Measurements from ENCODE around the gene PI4K2A. TPM values are rescaled to one million over a fixed set of nuclear protein-coding genes. Genes with fewer than 3 reads are reported as not detected.
A peak's percentile ranks its signal among the peaks of the same experiment; 100 is the strongest.
"Not testable (repeated sequence)": the region's sequence is repeated elsewhere in the genome, so short reads cannot be mapped to it uniquely, and the experiment has no call there.

Gene PI4K2A
- total RNA-seq, 1 experiment from 2014 or later = 13.0 TPM

- intact Hi-C loops (cut with micrococcal nuclease; ENCODE audit: unreplicated experiment) = loop anchor here (1.0 to 5.0 kb wide), 2 partner anchors 40 to 54 kb away; no protein-coding TSS in a partner anchor
- no peaks in the 10 kb centered on the region for H3K9me3 Mint-ChIP-seq (ENCODE audit: low read depth, unreplicated experiment)
- H3K27me3 Mint-ChIP-seq (ENCODE audit: unreplicated experiment) = no peaks in the 10 kb centered on the region
- no peak overlapping the region for H3K4me3 Mint-ChIP-seq (ENCODE audit: low read depth, unreplicated experiment)
- no peak overlapping the region for H3K27ac Mint-ChIP-seq (ENCODE audit: unreplicated experiment)
- no TSS peak for BruUV-seq (replicated peaks)
- no peaks in the 10 kb centered on the region for H3K4me1 Mint-ChIP-seq (ENCODE audit: low read depth, unreplicated experiment)
- DNase-seq = peak; percentile 49
- H3K36me3 Mint-ChIP-seq (ENCODE audit: insufficient read depth, unreplicated experiment) = peaks cover 34% of the 10 kb centered on the region
- CTCF ChIA-PET = interaction anchor here (0.6 to 1.3 kb wide), 8 partner anchors 8 to 57 kb away, joined by 3 to 6 read pairs (median 4); partner anchors contain the start of gene AVPI1
- peak; percentile 79 for TF ChIP-seq CTCF (IDR thresholded peaks at IDR 0.05; ENCODE audit: unreplicated experiment)
Measured at GRCh38 chr10:97676770-97677581, 36.5 kb downstream of the PI4K2A start.

GRCh38 chr10:97679594-97679993 is 39.1 kb downstream of the PI4K2A start:
- TF ChIP-seq CTCF (IDR thresholded peaks at IDR 0.05; ENCODE audit: unreplicated experiment) = no peak
- intact Hi-C loops (cut with micrococcal nuclease; ENCODE audit: unreplicated experiment) = loop anchor here (5.0 kb wide), 1 partner anchor 38 kb away; no protein-coding TSS in a partner anchor
- no peaks in the 10 kb centered on the region for H3K27me3 Mint-ChIP-seq (ENCODE audit: unreplicated experiment)

GRCh38 chr10:97682042-97682441 is 41.6 kb downstream of the PI4K2A start:
- intact Hi-C loops (cut with micrococcal nuclease; ENCODE audit: unreplicated experiment) = no loop called here
- Mint-ChIP-seq H3K36me3 (ENCODE audit: insufficient read depth, unreplicated experiment) (peaks cover 31% of the 10 kb centered on the region), H3K9me3 (ENCODE audit: low read depth, unreplicated experiment) (no peaks in the 10 kb centered on the region), H3K27ac (ENCODE audit: unreplicated experiment) (peak overlapping the region; percentile 46), H3K4me1 (ENCODE audit: low read depth, unreplicated experiment) (peaks cover 9% of the 10 kb centered on the region), H3K4me3 (ENCODE audit: low read depth, unreplicated experiment) (no peak overlapping the region), H3K27me3 (ENCODE audit: unreplicated experiment) (no peaks in the 10 kb centered on the region)
- CTCF ChIA-PET = interaction anchor here (0.5 to 0.7 kb wide), 2 partner anchors 43 to 1072 kb away, joined by 4 read pairs; no protein-coding TSS in a partner anchor
- no TSS peak for BruUV-seq (replicated peaks)
- no peak for TF ChIP-seq CTCF (IDR thresholded peaks at IDR 0.05; ENCODE audit: unreplicated experiment)
- DNase-seq = no peak

More at GRCh38 chr10:97679594-97679993, 39.1 kb downstream of the PI4K2A start:
- Mint-ChIP-seq H3K27ac (ENCODE audit: unreplicated experiment) (no peak overlapping the region), H3K36me3 (ENCODE audit: insufficient read depth, unreplicated experiment) (peaks cover 31% of the 10 kb centered on the region), H3K4me3 (ENCODE audit: low read depth, unreplicated experiment) (no peak overlapping the region), H3K4me1 (ENCODE audit: low read depth, unreplicated experiment) (peaks cover 9% of the 10 kb centered on the region), H3K9me3 (ENCODE audit: low read depth, unreplicated experiment) (no peaks in the 10 kb centered on the region)
- CTCF ChIA-PET = interaction anchor here (0.7 kb wide), 1 partner anchor 605 kb away, joined by 5 read pairs; no protein-coding TSS in a partner anchor
- DNase-seq = no peak
- no TSS peak for BruUV-seq (replicated peaks)

- Mint-ChIP-seq H3K36me3 (ENCODE audit: insufficient read depth, unreplicated experiment) (peaks cover 27% of the 10 kb centered on the region), H3K27me3 (ENCODE audit: unreplicated experiment) (no peaks in the 10 kb centered on the region), H3K4me1 (ENCODE audit: low read depth, unreplicated experiment) (peaks cover 22% of the 10 kb centered on the region), H3K4me3 (ENCODE audit: low read depth, unreplicated experiment) (peak overlapping the region; percentile 73), H3K9me3 (ENCODE audit: low read depth, unreplicated experiment) (no peaks in the 10 kb centered on the region), H3K27ac (ENCODE audit: unreplicated experiment) (peak overlapping the region; percentile 44)
- intact Hi-C loops (cut with micrococcal nuclease; ENCODE audit: unreplicated experiment) = no loop called here
- no TSS peak for BruUV-seq (replicated peaks)
- CTCF ChIA-PET = interaction anchor here (1.1 to 2.2 kb wide), 3 partner anchors 10 to 30 kb away, joined by 3 to 9 read pairs (median 7); partner anchors contain the start of gene MARVELD1
- no peak for TF ChIP-seq CTCF (IDR thresholded peaks at IDR 0.05; ENCODE audit: unreplicated experiment)
- DNase-seq = peak; percentile 20
Measured at GRCh38 chr10:97683556-97684367, 43.3 kb downstream of the PI4K2A start.

GRCh38 chr10:97684368-97684713 is 43.9 kb downstream of the PI4K2A start:
- H3K9me3 Mint-ChIP-seq (ENCODE audit: low read depth, unreplicated experiment); H3K27me3 Mint-ChIP-seq (ENCODE audit: unreplicated experiment); intact Hi-C loops (cut with micrococcal nuclease; ENCODE audit: unreplicated experiment); BruUV-seq (replicated peaks); DNase-seq: not testable (repeated sequence)
- CTCF ChIA-PET = interaction anchor here (1.1 to 2.2 kb wide), 3 partner anchors 10 to 29 kb away, joined by 3 to 9 read pairs (median 7); partner anchors contain the start of gene MARVELD1
- H3K4me1 Mint-ChIP-seq (ENCODE audit: low read depth, unreplicated experiment) = peaks cover 22% of the 10 kb centered on the region
- H3K27ac Mint-ChIP-seq (ENCODE audit: unreplicated experiment) = peak overlapping the region; percentile 44
- peaks cover 27% of the 10 kb centered on the region for H3K36me3 Mint-ChIP-seq (ENCODE audit: insufficient read depth, unreplicated experiment)
- H3K4me3 Mint-ChIP-seq (ENCODE audit: low read depth, unreplicated experiment) = peak overlapping the region; percentile 73

Data from Calu3 (cell line).